Fibroblast of peridontal ligament (primary cell): ENCODE results near the gene CLTB.

Experiments used
- DNase-seq: peaks from one replicate; pipeline ENCODE4 v3.0.0-alpha.2; 2010; ENCODE audit errors: extremely low read depth

CLTB gene

GRCh38 chr5:176383248-176383905, 33.0 kb downstream of the CLTB start:
- DNase-seq, result no peak

- no peak for DNase-seq
Measured at GRCh38 chr5:176382721-176383120, 33.6 kb downstream of the CLTB start.

GRCh38 chr5:176381979-176382378, 34.4 kb downstream of the CLTB start:
- no peak for DNase-seq

- peak; percentile 38 for DNase-seq
Measured at GRCh38 chr5:176381423-176381822, 34.9 kb downstream of the CLTB start.

- no peak for DNase-seq
Measured at GRCh38 chr5:176379881-176380280, 36.5 kb downstream of the CLTB start.

GRCh38 chr5:176373100-176373818, 43.1 kb downstream of the CLTB start:
- DNase-seq, result peak; percentile 31

GRCh38 chr5:176371621-176372539, 44.5 kb downstream of the CLTB start:
- no peak for DNase-seq

GRCh38 chr5:176369934-176370711, 46.2 kb downstream of the CLTB start:
- no peak for DNase-seq

- DNase-seq, result no peak
Measured at GRCh38 chr5:176368726-176369125, 47.6 kb downstream of the CLTB start.

- DNase-seq, result no peak
Measured at GRCh38 chr5:176366232-176366894, 50.0 kb downstream of the CLTB start.

GRCh38 chr5:176365351-176366231, 50.7 kb downstream of the CLTB start, which contains the start of gene ARL10:
TSS of gene ARL10 (plus strand) at chr5:176365487. CDS start at chr5:176365564, 77 bp downstream.
- DNase-seq, result peak; percentile 47

- peak; percentile 14 for DNase-seq
Measured at GRCh38 chr5:176364765-176365350, 51.5 kb downstream of the CLTB start.

- DNase-seq, result no peak
Measured at GRCh38 chr5:176362233-176362490, 54.2 kb downstream of the CLTB start.

- peak; percentile 84 for DNase-seq
Measured at GRCh38 chr5:176361437-176362232, 54.7 kb downstream of the CLTB start, which contains the start of gene KIAA1191. TSS of gene KIAA1191 (minus strand) at chr5:176361764. CDS start at chr5:176359508, 2,256 bp downstream.

GRCh38 chr5:176360894-176361436, 55.4 kb downstream of the CLTB start:
- DNase-seq, result peak; percentile 18

- peak; percentile 11 for DNase-seq
Measured at GRCh38 chr5:176359658-176360057, 56.7 kb downstream of the CLTB start.

GRCh38 chr5:176356179-176356566, 60.2 kb downstream of the CLTB start:
- DNase-seq, result no peak

- no peak for DNase-seq
Measured at GRCh38 chr5:176355400-176356178, 60.8 kb downstream of the CLTB start.
